HAP-1 (cell line): ENCODE results near the gene ERVW-1.
"Not testable (repeated sequence)": the region's sequence is repeated elsewhere in the genome, so short reads cannot be mapped to it uniquely, and the experiment has no call there.

Experiments
- DNase-seq, 2 experiments: peaks; one replicate each; pipeline ENCODE4 v3.0.0-alpha.2; 2016 to 2020; ENCODE audit warnings: low spot score in 2 of 2
- H3K27me3 ChIP-seq: fragments of 250-450 bp; sonication (Bioruptor Pico); 2 replicates; pipeline ENCODE4 v1.5.1; 2020; ENCODE audit warnings: low read depth, mild to moderate bottlenecking, moderate library complexity
- H3K36me3 ChIP-seq: fragments of 250-450 bp; sonication (Bioruptor Pico); replicated peaks from 2 replicates; pipeline ENCODE4 v1.5.1; 2020; ENCODE audit warnings: mild to moderate bottlenecking
- H3K4me1 ChIP-seq: fragments of 250-450 bp; sonication (Bioruptor Pico); 2 replicates; pipeline ENCODE4 v1.5.1; 2020; ENCODE audit warnings: mild to moderate bottlenecking
- H3K4me3 ChIP-seq: fragments of 250-450 bp; sonication (Bioruptor Pico); 2 replicates; pipeline ENCODE4 v1.5.1; 2020; ENCODE audit warnings: mild to moderate bottlenecking, moderate library complexity
- H3K9me3 ChIP-seq: fragments of 250-450 bp; sonication (Bioruptor Pico); 2 replicates; pipeline ENCODE4 v1.5.1; 2020; ENCODE audit warnings: mild to moderate bottlenecking, moderate library complexity
- in situ Hi-C: fragments of 300-500 bp; cut with MboI; formaldehyde crosslinking; loops from 3 replicates; pipeline ENCODE4 v1.14.3; 2020; ENCODE audit warnings: low sequenced_read_pairs, inconsistent platforms, mixed read lengths

ERVW-1 gene

GRCh38 chr7:92461027-92462003 lies 16.4 kb downstream of the ERVW-1 start:
- H3K36me3 ChIP-seq, result peaks cover 18% of the 10 kb centered on the region
- in situ Hi-C loops, result no loop called here
- no peaks in the 10 kb centered on the region for H3K9me3 ChIP-seq
- H3K4me1 ChIP-seq, result no peaks in the 10 kb centered on the region
- H3K4me3 ChIP-seq, result no peak overlapping the region
- no peaks in the 10 kb centered on the region for H3K27me3 ChIP-seq
- peak; percentile 42 to 49 for DNase-seq

- Histone ChIP-seq H3K4me1 (no peaks in the 10 kb centered on the region), H3K9me3 (no peaks in the 10 kb centered on the region), H3K27me3 (no peaks in the 10 kb centered on the region), H3K4me3 (no peak overlapping the region), H3K36me3 (peaks cover 26% of the 10 kb centered on the region)
- in situ Hi-C loops, result no loop called here
- DNase-seq, result no peak
Observed at GRCh38 chr7:92460510-92460909, 17.2 kb downstream of the ERVW-1 start.

DNA sequence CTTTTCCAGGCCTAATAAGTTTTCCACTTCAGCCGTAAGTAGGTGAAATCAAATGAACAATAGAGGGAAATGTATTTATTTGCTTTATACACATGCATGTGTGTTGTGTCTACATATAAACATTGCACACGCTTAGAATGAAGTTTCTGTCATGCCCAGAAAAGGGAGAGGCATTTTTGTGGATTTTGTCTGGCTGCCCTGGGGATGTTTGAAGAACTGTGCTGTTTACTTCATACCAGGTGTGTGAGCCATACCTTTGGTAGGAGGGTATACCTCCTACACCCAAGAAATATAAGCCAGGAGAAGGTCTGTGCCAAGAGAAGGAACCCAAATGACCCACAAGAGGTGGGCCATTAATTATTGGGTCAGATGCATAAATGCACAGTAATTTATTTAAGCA lies 17.6 kb downstream of the ERVW-1 start:
- no peak for DNase-seq
- Histone ChIP-seq H3K27me3 (no peaks in the 10 kb centered on the region), H3K9me3 (no peaks in the 10 kb centered on the region), H3K36me3 (peaks cover 30% of the 10 kb centered on the region), H3K4me3 (no peak overlapping the region), H3K4me1 (no peaks in the 10 kb centered on the region)
- in situ Hi-C loops, result no loop called here

GRCh38 chr7:92456236-92456635 lies 21.5 kb downstream of the ERVW-1 start:
- no peak overlapping the region for H3K4me3 ChIP-seq
- no peaks in the 10 kb centered on the region for H3K9me3 ChIP-seq
- no peak for DNase-seq
- in situ Hi-C loops, result no loop called here
- H3K27me3 ChIP-seq, result no peaks in the 10 kb centered on the region
- H3K36me3 ChIP-seq, result peaks cover 67% of the 10 kb centered on the region
- no peaks in the 10 kb centered on the region for H3K4me1 ChIP-seq

DNA sequence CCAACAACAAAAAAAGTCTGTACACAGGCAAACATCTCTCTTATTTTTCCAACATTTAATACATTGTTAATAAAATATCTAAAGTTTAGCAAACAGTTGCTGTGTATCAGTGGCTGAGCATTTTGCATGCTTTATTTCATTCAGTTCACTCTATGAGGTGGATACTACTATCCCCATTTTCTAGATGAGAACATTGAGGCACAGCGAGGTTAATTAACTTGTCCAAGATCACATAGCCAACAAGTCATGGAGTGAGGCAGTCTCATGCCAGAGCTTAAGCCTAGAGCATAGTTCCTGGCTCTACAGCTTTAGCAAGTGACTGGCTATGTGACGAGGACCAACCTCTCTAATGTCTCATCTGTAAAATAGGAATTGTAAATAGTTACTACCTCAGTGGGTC lies 26.1 kb downstream of the ERVW-1 start:
- Histone ChIP-seq H3K9me3 (no peaks in the 10 kb centered on the region), H3K36me3 (peaks cover 74% of the 10 kb centered on the region), H3K4me3 (no peak overlapping the region), H3K4me1 (peaks cover 10% of the 10 kb centered on the region; the same call in 1 of the 2 replicates), H3K27me3 (no peaks in the 10 kb centered on the region)
- no peak for DNase-seq
- in situ Hi-C loops, result no loop called here

GRCh38 chr7:92448205-92448747 lies 29.5 kb downstream of the ERVW-1 start:
- Histone ChIP-seq H3K9me3 (peaks cover 1% of the 10 kb centered on the region; the same call in 1 of the 2 replicates), H3K36me3 (peaks cover 41% of the 10 kb centered on the region), H3K27me3 (no peaks in the 10 kb centered on the region), H3K4me1 (peaks cover 10% of the 10 kb centered on the region; the same call in 1 of the 2 replicates), H3K4me3 (peak overlapping the region; percentile 86)
- in situ Hi-C loops, result loop anchor here (25.0 kb wide), 1 partner anchor 561 kb away; the partner anchor contains the start of gene MTERF1
- DNase-seq, result peak; percentile 48 to 62

DNA sequence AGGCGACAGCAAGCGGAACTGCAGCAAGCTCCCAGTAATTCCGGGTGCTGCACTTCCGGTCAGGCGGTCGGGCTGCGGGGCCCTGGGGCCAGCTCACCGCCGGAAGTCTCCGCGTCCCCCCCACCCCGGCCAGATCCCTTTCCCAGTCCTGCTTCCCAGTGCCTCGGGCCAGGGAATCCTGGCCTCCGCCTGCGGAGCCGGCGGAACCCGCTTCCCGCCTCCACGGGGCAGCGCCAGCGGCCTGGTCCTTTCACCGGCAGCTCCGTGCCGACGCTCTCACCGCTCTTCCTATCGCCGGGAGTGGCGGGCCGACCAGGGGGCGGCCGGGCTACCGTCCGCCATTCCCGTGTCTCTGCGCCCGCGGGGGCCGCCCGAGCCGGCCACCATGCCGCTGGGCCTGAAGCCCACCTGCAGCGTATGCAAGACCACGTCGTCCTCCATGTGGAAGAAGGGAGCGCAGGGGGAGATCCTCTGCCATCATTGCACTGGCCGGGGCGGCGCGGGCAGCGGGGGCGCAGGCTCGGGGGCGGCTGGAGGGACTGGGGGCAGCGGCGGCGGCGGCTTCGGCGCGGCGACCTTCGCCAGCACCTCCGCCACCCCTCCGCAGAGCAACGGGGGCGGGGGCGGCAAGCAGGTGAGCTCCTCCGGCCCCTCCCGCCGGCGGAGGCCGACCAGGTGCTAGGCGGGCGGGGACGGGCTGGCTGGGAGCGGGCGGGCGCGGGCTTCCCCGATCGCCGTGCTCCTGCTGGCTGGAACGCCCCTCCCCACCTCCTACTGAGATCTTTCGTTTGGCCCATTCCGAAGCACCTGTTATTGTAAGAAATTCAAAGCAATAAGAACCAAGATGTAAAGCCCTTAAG lies 30.2 kb downstream of the ERVW-1 start, which contains the start of gene GATAD1:
TSS of gene GATAD1 (plus strand) at position 138 of the 860 bp plus-strand sequence. CDS start at position 386, 248 bp downstream.
- H3K27me3 ChIP-seq, result no peaks in the 10 kb centered on the region
- in situ Hi-C loops, result loop anchor here (25.0 kb wide), 1 partner anchor 560 kb away; the partner anchor contains the start of gene MTERF1
- H3K4me1 ChIP-seq, result peaks cover 10% of the 10 kb centered on the region; the same call in 1 of the 2 replicates
- H3K36me3 ChIP-seq, result peaks cover 34% of the 10 kb centered on the region
- H3K9me3 ChIP-seq, result peaks cover 2% of the 10 kb centered on the region; the same call in 1 of the 2 replicates
- peak; percentile 89 to 94 for DNase-seq
- peak within 1 kb of the TSS; percentile 86 for H3K4me3 ChIP-seq

DNA sequence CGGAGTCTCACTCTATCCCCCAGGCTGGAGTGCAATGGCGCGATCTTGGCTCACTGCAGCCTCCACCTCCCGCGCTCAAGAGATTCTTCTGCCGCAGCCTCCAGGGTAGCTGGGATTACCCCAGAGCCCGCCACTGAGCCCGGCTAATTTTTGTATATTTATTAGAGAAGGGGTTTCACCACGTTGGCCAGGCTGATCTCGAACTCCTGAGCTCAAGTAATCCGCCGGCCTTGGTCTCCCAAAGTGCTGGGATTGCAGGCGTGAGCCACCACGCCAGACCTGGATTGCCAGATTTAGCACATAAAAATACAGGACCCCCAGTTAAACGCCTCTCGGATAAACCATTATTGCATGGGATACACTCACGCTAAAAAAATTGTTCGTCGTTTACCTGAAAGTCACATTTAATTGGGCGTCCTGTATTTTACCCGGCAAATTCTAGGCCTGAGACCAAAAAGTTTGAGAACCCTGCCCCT lies 30.8 kb downstream of the ERVW-1 start:
- Histone ChIP-seq H3K4me1 (peaks cover 10% of the 10 kb centered on the region; the same call in 1 of the 2 replicates), H3K9me3 (peaks cover 2% of the 10 kb centered on the region; the same call in 1 of the 2 replicates), H3K4me3 (peak overlapping the region; percentile 86), H3K27me3 (no peaks in the 10 kb centered on the region), H3K36me3 (peaks cover 29% of the 10 kb centered on the region)
- no peak for DNase-seq
- in situ Hi-C loops, result loop anchor here (25.0 kb wide), 1 partner anchor 560 kb away; the partner anchor contains the start of gene MTERF1

GRCh38 chr7:92442720-92443119 lies 35.0 kb downstream of the ERVW-1 start:
- not testable (repeated sequence) for H3K27me3 ChIP-seq, H3K9me3 ChIP-seq, H3K4me3 ChIP-seq, H3K36me3 ChIP-seq, H3K4me1 ChIP-seq, DNase-seq
- in situ Hi-C loops, result loop anchor here (25.0 kb wide), 1 partner anchor 555 kb away; the partner anchor contains the start of gene MTERF1

DNA sequence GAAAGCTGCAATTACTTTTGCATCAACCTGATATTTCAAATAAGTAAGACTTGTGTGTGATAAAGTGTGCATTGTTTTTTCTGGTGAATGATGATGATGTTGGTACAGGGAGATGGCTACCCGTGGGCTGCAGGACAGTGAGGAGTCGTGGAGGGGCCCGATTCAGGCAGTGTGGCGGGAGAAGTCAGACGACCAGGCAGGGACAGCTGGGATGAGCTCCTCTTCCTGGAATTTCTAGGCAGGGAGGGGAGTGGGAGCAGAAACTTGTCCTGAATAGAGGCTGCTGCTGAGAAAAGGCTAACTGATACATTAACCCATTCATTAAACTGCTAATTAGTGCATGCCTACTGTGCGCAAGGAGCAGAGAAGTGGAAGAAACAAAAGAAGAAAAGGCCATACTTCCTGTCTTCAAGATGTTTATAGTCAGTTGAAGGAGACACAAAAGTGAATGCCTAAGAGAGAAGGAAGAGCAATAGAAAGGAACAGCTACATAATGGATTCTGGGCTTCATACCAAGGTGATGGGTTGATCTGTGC lies 39.7 kb downstream of the ERVW-1 start:
- no peaks in the 10 kb centered on the region for H3K4me1 ChIP-seq
- H3K36me3 ChIP-seq, result no peaks in the 10 kb centered on the region
- in situ Hi-C loops, result loop anchor here (25.0 kb wide), 1 partner anchor 551 kb away; the partner anchor contains the start of gene MTERF1
- peaks cover 3% of the 10 kb centered on the region; the same call in 1 of the 2 replicates for H3K27me3 ChIP-seq
- no peak for DNase-seq
- H3K4me3 ChIP-seq, result no peak overlapping the region
- H3K9me3 ChIP-seq, result no peaks in the 10 kb centered on the region

DNA sequence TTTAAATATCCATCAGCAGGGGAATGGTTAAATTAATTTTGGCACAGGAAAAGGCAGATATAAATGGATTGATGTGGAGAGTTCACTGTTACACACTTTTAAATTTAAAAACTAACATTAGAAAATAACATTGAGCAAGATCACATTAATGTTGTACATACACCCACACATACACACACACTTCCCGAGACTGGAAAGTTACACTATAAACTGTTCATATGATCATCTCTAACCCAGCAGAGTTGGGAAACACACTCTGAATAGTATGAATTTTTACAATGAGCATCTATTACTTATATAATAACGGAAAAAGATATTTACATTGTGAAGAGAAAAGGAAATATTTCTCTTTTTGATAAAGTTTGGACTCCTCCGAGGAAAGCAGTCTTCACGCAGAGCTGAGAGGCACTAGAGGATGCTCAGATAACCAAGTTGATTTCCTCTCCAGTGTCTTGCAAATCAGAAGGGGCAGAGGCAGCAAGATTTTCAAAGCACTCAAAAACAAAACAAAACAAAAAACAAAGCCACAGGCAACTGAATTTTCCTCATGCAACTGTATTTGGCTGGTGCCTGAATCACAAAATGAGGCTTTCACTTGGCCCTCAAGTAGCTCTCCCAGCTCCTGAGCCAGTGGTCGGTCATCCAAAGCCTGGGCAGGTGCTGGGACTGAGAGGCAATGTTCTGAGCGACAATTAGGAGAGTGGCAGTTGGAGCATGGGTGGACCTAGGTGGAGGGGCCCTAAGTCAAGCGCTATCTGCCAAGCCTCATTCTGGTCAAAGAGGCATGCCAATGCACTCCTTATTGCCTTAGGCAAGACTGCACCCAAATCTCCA lies 40.9 kb downstream of the ERVW-1 start:
- H3K4me1 ChIP-seq, result no peaks in the 10 kb centered on the region
- H3K9me3 ChIP-seq, result no peaks in the 10 kb centered on the region
- H3K4me3 ChIP-seq, result no peak overlapping the region
- H3K36me3 ChIP-seq, result no peaks in the 10 kb centered on the region
- DNase-seq, result no peak
- H3K27me3 ChIP-seq, result peaks cover 3% of the 10 kb centered on the region; the same call in 1 of the 2 replicates
- in situ Hi-C loops, result loop anchor here (25.0 kb wide), 1 partner anchor 550 kb away; the partner anchor contains the start of gene MTERF1

- no peaks in the 10 kb centered on the region for H3K4me1 ChIP-seq
- in situ Hi-C loops, result loop anchor here (25.0 kb wide), 1 partner anchor 548 kb away; the partner anchor contains the start of gene MTERF1
- no peaks in the 10 kb centered on the region for H3K36me3 ChIP-seq
- no peak for DNase-seq
- no peaks in the 10 kb centered on the region for H3K9me3 ChIP-seq
- H3K27me3 ChIP-seq, result peaks cover 3% of the 10 kb centered on the region; the same call in 1 of the 2 replicates
- no peak overlapping the region for H3K4me3 ChIP-seq
Observed at GRCh38 chr7:92435542-92435941, 42.2 kb downstream of the ERVW-1 start.
